CD14-positive monocyte (primary cell): Measurements from ENCODE around the gene FAM81A. TPM values are rescaled to one million over a fixed set of nuclear protein-coding genes. Genes with fewer than 3 reads are reported as not detected.

Experiments
- DNase-seq, 3 donors: peaks; one replicate each; pipeline ENCODE4 v3.0.0-alpha.2; 2011 to 2022
- H2AFZ ChIP-seq: 2 replicates; pipeline ENCODE4 v1.6.0; 2012; ENCODE audit warnings: mild to moderate bottlenecking, low read depth, low read length, inconsistent platforms; ENCODE audit not compliant: insufficient read depth, poor library complexity, severe bottlenecking
- H3K27ac ChIP-seq, 2 donors: 1 replicate in 1 of 2; 2 replicates in 1 of 2; pipeline ENCODE4 v1.5.1; 2012 to 2013; ENCODE audit warnings: low read length in 2 of 2, control low read depth in 1 of 2, inconsistent platforms in 1 of 2, low read depth in 1 of 2, mild to moderate bottlenecking in 1 of 2
- H3K27me3 ChIP-seq, 2 donors: one replicate each; pipeline versions ENCODE4 v1.6.0 to v1.6.1; 2011 to 2013; ENCODE audit warnings: low read length in 2 of 2; ENCODE audit not compliant: control insufficient read depth in 2 of 2, insufficient read depth in 2 of 2
- H3K36me3 ChIP-seq, 2 donors: replicated peaks in 1 of 2; 1 replicate in 1 of 2; 2 replicates in 1 of 2; pipeline versions ENCODE4 v1.5.1 to v1.6.1; 2012 to 2013; ENCODE audit warnings: low read length in 2 of 2, control low read depth in 1 of 2, inconsistent platforms in 1 of 2, mild to moderate bottlenecking in 1 of 2; ENCODE audit not compliant: insufficient read depth in 2 of 2, control insufficient read depth in 1 of 2
- H3K4me1 ChIP-seq, 2 donors: 1 replicate in 1 of 2; 2 replicates in 1 of 2; pipeline versions ENCODE4 v1.5.1 to v1.6.1; 2012 to 2013; ENCODE audit warnings: low read length in 2 of 2, control low read depth in 1 of 2, inconsistent platforms in 1 of 2, mild to moderate bottlenecking in 1 of 2, moderate library complexity in 1 of 2; ENCODE audit not compliant: insufficient read depth in 2 of 2, control insufficient read depth in 1 of 2
- H3K4me2 ChIP-seq: replicated peaks from 2 replicates; pipeline ENCODE3; 2012; ENCODE audit warnings: low read length, moderate library complexity, mild to moderate bottlenecking; ENCODE audit not compliant: poor library complexity, severe bottlenecking; ENCODE audit errors: extremely low read depth
- H3K4me3 ChIP-seq, 3 experiments: fragments of 200-600 bp in 1 of 3; sonication (generic) in 1 of 3; replicated peaks in 1 of 3; 1 replicate in 2 of 3; 2 replicates in 1 of 3; pipeline ENCODE4 v1.5.1; 2011 to 2013; ENCODE audit warnings: low read length in 3 of 3, mild to moderate bottlenecking in 3 of 3, control low read depth in 2 of 3, low read depth in 2 of 3, inconsistent platforms in 1 of 3, moderate library complexity in 1 of 3
- H3K79me2 ChIP-seq: 2 replicates; pipeline ENCODE4 v1.6.0; 2012; ENCODE audit warnings: mild to moderate bottlenecking, control low read depth, inconsistent platforms, low read length, moderate library complexity; ENCODE audit not compliant: insufficient read depth
- H3K9ac ChIP-seq: 2 replicates; pipeline ENCODE4 v1.6.0; 2017; ENCODE audit warnings: low read length, mild to moderate bottlenecking; ENCODE audit not compliant: insufficient read depth, poor library complexity, severe bottlenecking
- H3K9me3 ChIP-seq, 2 donors: replicated peaks in 1 of 2; 1 replicate in 1 of 2; 2 replicates in 1 of 2; pipeline versions ENCODE4 v1.5.1 to v1.6.1; 2012 to 2013; ENCODE audit warnings: low read length in 2 of 2, control low read depth in 1 of 2; ENCODE audit not compliant: control insufficient read depth in 1 of 2, insufficient read depth in 1 of 2
- H4K20me1 ChIP-seq: 2 replicates; pipeline ENCODE4 v1.6.0; 2012; ENCODE audit warnings: mild to moderate bottlenecking, low read length, control low read depth, moderate library complexity; ENCODE audit not compliant: insufficient read depth
- H3K27ac Mint-ChIP-seq, 7 donors: one replicate each; pipeline ENCODE4 v1.8.0; 2020; ENCODE audit warnings: mild to moderate bottlenecking in 7 of 7, mixed read lengths in 7 of 7, moderate library complexity in 6 of 7, inconsistent platforms in 2 of 7
- H3K27me3 Mint-ChIP-seq, 3 donors: one replicate each; pipeline ENCODE4 v1.8.0; 2021 to 2022; ENCODE audit warnings: low read depth in 3 of 3, mild to moderate bottlenecking in 3 of 3, mixed read lengths in 3 of 3, moderate library complexity in 3 of 3, inconsistent platforms in 1 of 3
- H3K36me3 Mint-ChIP-seq, 2 donors: one replicate each; pipeline ENCODE4 v1.8.0; 2020; ENCODE audit warnings: mixed read lengths in 2 of 2, inconsistent platforms in 1 of 2, mild to moderate bottlenecking in 1 of 2
- H3K4me1 Mint-ChIP-seq: one replicate; pipeline ENCODE4 v1.8.0; 2020; ENCODE audit warnings: mild to moderate bottlenecking, mixed read lengths
- H3K4me3 Mint-ChIP-seq, 2 donors: one replicate each; pipeline ENCODE4 v1.8.0; 2020; ENCODE audit warnings: mild to moderate bottlenecking in 2 of 2, mixed read lengths in 2 of 2, moderate library complexity in 1 of 2
- H3K9me3 Mint-ChIP-seq, 7 donors: one replicate each; pipeline ENCODE4 v1.8.0; 2020 to 2022; ENCODE audit warnings: mixed read lengths in 7 of 7, mild to moderate bottlenecking in 6 of 7, moderate library complexity in 6 of 7, inconsistent platforms in 2 of 7
- WGBS: methylation state at CpG from one replicate; pipeline ENCODE4 v1.1.5; 2013; ENCODE audit warnings: missing lambda C conversion rate; ENCODE audit not compliant: insufficient coverage; 5-methylcytosine and 5-hydroxymethylcytosine counted together
- intact Hi-C, 2 donors: fragments of 100-400 bp; cut with micrococcal nuclease; formaldehyde crosslinking; loops; one replicate each; pipeline versions ENCODE4 v1.15.0 to v1.15.1; 2023
- polyA plus RNA-seq, 3 donors: library from polyadenylated mRNA; depleted of rRNA in 1 of 3; unstranded in 2 of 3; stranded (reverse) in 1 of 3; fragments of 300-500 nt in 2 of 3; fragments of >200 nt in 1 of 3; fragmentation: Illumina TruSeq in 2 of 3; gene quantifications; 1 replicate in 2 of 3; 2 replicates in 1 of 3; pipeline ENCODE4 v1.2.3, GENCODE V29; 2012 to 2021
- TF ChIP-seq, protein P1 (sequence below): fragments of 200-600 bp; IDR thresholded peaks from one replicate; pipeline ENCODE4 v1.8.0; 2022; ENCODE audit warnings: antibody characterized with exemption, mild to moderate bottlenecking

Gene FAM81A
- polyA plus RNA-seq, 3 donors = 0.40 to 0.66 TPM; not detected in 1

DNA sequence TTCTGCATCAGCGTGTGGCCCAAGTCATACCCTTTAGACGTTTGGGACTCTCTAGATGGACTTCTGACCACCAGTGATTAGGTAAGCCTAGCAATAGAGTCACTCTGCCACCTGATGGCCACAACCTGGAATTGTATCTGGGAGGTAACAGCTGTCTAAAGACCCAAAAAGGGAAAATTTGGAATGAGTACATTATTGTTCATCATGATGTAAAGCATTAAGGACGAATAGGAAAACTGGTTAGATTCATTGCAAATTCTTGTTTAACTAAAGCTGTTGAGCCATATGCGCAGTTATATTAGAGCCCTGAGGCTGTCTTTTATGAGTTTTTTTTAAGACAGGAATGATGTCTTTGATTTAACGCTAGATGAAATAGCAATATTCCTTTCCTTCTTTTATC lies 63.6 kb downstream of the FAM81A start:
- no peak overlapping the region for H3K27ac Mint-ChIP-seq
- TF ChIP-seq, protein P1, sequence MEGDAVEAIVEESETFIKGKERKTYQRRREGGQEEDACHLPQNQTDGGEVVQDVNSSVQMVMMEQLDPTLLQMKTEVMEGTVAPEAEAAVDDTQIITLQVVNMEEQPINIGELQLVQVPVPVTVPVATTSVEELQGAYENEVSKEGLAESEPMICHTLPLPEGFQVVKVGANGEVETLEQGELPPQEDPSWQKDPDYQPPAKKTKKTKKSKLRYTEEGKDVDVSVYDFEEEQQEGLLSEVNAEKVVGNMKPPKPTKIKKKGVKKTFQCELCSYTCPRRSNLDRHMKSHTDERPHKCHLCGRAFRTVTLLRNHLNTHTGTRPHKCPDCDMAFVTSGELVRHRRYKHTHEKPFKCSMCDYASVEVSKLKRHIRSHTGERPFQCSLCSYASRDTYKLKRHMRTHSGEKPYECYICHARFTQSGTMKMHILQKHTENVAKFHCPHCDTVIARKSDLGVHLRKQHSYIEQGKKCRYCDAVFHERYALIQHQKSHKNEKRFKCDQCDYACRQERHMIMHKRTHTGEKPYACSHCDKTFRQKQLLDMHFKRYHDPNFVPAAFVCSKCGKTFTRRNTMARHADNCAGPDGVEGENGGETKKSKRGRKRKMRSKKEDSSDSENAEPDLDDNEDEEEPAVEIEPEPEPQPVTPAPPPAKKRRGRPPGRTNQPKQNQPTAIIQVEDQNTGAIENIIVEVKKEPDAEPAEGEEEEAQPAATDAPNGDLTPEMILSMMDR = peak; percentile 76
- Histone ChIP-seq H3K27me3 (peaks cover 0 to 3% of the 10 kb centered on the region in 2 donors), H3K79me2 (no peaks in the 10 kb centered on the region), H3K9ac (no peak overlapping the region), H3K27ac (no peak overlapping the region), H3K4me3 (no peak overlapping the region), H3K9me3 (no peaks in the 10 kb centered on the region), H3K36me3 (no peaks in the 10 kb centered on the region), H2AFZ (no peak overlapping the region), H3K4me2 (no peak overlapping the region), H3K4me1 (no peaks in the 10 kb centered on the region), H4K20me1 (no peaks in the 10 kb centered on the region)
- no peak overlapping the region for H3K4me3 Mint-ChIP-seq
- H3K27me3 Mint-ChIP-seq = peaks cover 2 to 9% (median 5%) of the 10 kb centered on the region in 3 donors
- H3K36me3 Mint-ChIP-seq = no peaks in the 10 kb centered on the region
- no peaks in the 10 kb centered on the region for H3K9me3 Mint-ChIP-seq
- intact Hi-C loops = no loop called here
- 56% methylated on average over 2 of the region's 5 CpGs for WGBS
- peak; percentile 32 to 73 (median 58) for DNase-seq
- peaks cover 1% of the 10 kb centered on the region for H3K4me1 Mint-ChIP-seq

DNA sequence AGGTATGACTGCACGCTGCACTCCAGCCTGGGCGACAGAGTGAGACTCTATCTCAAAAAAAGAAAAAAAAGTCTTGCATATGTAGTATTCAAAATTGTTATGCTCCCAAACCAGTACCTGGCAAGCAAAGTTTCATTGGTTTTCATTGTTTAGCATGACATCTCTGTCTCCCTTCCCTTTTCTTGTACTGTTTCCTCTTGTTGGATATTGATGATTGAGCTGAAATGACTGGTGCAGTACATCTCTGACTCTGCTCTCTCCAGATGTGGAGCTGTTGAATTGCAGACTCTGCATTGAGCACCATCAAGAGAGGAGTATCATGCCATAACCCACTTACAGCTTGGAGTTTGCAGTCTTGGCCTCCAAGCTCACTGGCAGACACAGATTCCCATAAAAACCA lies 77.2 kb downstream of the FAM81A start:
- 100% methylated on average over 1 of the region's 2 CpGs for WGBS
- no peak overlapping the region for H2AFZ ChIP-seq
- no peaks in the 10 kb centered on the region for H4K20me1 ChIP-seq
- H3K27ac ChIP-seq = no peak overlapping the region
- no peaks in the 10 kb centered on the region for H3K36me3 ChIP-seq
- H3K9ac ChIP-seq = no peak overlapping the region
- H3K4me3 ChIP-seq = no peak overlapping the region
- no peaks in the 10 kb centered on the region for H3K9me3 ChIP-seq
- Mint-ChIP-seq H3K9me3 (peaks cover 0 to 1% (median 0%) of the 10 kb centered on the region in 7 donors), H3K4me3 (no peak overlapping the region), H3K4me1 (peaks cover 32% of the 10 kb centered on the region), H3K27ac (peak overlapping the region in 1 of 7 donors; percentile 58), H3K36me3 (no peaks in the 10 kb centered on the region), H3K27me3 (no peaks in the 10 kb centered on the region)
- no peaks in the 10 kb centered on the region for H3K79me2 ChIP-seq
- TF ChIP-seq, protein P1 = no peak
- no peak for DNase-seq
- H3K27me3 ChIP-seq = no peaks in the 10 kb centered on the region
- no peak overlapping the region for H3K4me2 ChIP-seq
- intact Hi-C loops = no loop called here
- peaks cover 25 to 36% of the 10 kb centered on the region in 2 donors for H3K4me1 ChIP-seq
